NCI-H1417 (cell line): ENCODE measurements around the gene SIAH1.
A peak's percentile ranks its signal among the peaks of the same experiment; 100 is the strongest.
"Not testable (repeated sequence)": the region's sequence is repeated elsewhere in the genome, so short reads cannot be mapped to it uniquely, and the experiment has no call there.

ENCODE experiments used
- DNase-seq, 3 experiments: peaks; one replicate each; lab custom pipeline; 2025; lab: John Stamatoyannopoulos, UW

SIAH1 gene, protein sequence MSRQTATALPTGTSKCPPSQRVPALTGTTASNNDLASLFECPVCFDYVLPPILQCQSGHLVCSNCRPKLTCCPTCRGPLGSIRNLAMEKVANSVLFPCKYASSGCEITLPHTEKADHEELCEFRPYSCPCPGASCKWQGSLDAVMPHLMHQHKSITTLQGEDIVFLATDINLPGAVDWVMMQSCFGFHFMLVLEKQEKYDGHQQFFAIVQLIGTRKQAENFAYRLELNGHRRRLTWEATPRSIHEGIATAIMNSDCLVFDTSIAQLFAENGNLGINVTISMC

DNA sequence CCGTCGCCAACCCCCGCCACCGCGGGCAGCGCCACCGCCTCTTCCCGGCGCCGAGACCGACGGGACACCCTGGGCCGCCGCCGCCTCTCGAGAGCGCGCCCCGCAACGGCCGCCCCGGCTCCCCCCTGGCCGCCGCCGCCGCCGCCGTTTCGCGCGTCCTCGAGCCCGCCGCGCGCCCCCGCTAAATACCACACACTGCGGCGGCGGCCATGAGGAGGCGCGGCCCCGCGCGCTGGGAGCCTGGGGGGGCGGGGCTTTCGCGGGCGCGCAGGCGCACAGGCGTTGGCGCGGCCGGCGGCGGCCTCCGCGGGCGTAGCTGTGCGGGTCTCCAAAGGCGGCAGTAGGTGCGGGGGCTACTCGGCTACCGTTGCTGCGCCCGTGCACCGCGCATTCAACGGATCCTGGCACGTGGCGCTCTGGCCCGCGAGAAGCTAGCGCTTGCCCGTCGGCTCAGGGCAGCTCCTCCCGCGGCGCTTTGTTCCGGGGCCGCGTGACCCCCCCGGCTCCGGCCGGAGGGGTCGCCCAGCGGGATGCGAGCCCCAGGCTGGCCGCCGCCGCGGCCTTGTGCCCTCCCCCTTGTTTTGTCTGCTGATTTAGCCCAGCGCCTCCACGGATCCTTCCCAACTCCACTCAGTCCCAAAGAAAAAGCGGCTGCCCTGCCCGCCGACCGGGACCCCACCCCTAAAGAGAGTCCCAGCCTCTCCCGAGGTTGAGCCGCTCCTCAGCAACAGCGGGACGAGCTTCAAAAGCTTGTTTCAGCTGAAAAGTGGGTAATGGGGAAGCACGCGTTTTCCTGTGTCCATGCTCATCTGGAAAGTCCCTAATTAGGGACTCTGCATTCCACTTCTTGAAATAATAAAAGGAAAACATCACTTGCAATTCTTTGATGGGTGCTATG is at the start of gene SIAH1:
TSS of gene SIAH1 (minus strand) at position 161 of the 898 bp plus-strand sequence. CDS start 22,985 bp downstream, outside the sequence.
- peak; percentile 85 to 89 (median 89) for DNase-seq

GRCh38 chr16:48434653-48435317 is 49.6 kb upstream of the SIAH1 start:
- no peak for DNase-seq

DNA sequence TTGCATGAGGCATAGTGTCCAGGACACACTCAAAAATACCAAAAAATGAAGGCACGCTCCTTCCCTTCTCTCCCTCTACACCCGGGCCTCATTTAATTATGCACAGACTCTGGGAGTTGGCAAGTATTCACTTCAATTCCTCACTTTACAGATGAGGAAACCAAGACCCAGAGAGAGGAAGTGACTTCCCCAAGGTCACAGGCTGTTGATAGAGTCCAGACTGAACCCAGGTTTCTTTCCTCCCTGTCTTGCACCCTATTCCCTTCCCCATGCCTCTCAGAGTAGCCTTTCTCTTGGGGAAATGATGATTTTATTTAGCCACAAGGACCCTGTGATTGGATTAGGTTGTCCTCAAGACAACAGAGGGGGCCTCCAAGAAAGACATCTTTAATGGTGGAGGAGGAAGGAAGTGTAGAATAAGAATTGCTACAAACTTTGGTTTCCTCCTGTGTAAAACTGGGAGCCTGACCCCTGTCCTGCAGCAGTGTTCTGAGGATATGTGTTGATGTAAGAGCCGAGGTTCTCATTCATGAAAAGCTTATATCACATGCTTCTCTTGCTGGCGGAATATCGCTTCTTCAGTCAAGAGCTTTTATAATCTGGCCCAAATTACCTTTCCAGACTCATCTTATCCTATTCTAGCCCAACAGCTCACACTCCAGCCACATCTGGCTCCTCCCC is 48.8 kb upstream of the SIAH1 start:
- no peak for DNase-seq

GRCh38 chr16:48433116-48433849 is 48.1 kb upstream of the SIAH1 start:
- DNase-seq, result no peak

DNA sequence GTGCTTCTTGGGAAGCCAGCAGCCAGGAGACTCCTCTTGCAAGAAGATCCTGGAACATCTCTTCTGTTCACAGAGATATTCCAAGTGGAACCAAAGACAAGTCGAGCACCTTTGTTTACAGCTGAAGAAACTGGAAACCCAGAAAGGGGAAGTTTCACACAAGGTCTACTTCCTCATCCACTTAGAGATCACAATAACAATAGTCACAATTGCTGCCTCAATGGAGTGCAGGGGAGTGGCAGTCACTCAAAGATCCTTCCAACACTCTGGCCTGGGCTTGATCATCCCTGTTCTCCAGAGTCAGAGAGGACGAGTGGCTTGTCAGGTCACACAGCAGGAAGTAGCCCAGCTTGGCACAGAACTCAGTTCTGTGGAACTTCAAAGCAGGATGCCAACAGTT is 46.9 kb upstream of the SIAH1 start:
- no peak for DNase-seq

- no peak for DNase-seq
These were observed 45.7 kb upstream of the SIAH1 start for GRCh38 chr16:48430890-48431289.

DNA sequence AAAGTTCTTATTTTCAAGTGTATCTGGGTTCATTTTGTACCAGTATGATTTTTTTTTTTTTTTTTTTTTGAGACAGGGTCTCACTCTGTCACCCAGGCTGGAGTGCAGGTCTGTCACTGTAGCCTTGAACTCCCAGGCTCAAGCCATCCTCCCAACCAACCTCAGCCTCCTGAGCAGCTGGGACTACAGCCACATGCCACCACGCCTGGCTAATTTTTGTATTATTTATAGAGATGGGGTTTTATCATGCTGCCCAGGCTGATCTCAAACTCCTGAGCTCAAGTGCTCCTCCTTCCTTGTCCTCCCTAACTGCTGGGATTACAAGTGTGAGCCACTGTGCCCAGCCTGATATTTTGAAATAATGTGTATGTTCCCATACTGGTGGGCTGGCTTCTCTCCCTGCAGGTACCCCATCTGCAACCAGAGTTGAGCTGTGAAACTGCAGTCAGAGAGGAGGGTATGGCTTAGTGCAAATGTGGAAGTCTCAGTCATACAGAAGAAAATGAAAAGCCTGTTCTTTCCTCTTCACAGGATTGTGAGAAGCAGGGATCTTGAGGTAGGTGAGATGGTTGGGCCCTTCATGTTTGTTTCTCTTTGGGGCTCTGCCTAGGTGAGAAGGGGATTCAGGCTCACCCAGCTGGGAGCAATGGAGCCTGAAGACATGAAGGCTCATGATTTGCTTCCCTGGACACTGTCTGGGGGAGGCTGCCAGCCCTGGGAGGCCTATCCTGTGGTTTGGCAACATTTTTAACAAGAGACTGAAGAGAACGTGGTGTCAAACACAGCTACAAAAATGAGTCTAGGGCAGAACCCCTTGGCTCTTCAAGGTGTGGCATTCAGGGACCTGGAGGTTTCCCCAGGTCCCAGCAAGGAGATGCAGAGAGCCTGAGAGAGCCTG is 41.3 kb upstream of the SIAH1 start:
- no peak for DNase-seq

- no peak for DNase-seq
These were observed 37.3 kb upstream of the SIAH1 start for GRCh38 chr16:48422537-48422936.

GRCh38 chr16:48421741-48422140 is 36.5 kb upstream of the SIAH1 start:
- no peak for DNase-seq

- DNase-seq, result no peak
These were observed 35.2 kb upstream of the SIAH1 start for GRCh38 chr16:48420437-48420836.

DNA sequence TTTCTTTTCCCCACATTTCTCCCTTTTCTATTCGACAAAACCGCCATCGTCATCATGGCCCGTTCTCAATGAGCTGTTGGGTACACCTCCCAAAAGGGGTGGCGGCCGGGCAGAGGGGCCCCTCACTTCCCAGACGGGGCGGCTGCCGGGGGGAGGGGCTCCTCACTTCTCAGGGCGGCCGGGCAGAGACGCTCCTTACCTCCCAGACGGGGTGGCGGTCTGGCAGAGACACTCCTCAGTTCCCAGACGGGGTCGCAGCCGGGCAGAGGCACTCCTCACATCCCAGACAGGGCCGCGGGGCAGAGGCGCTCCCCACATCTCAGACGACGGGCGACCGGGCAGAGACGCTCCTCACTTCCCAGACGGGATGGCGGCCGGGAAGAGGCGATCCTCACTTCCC is 31.4 kb upstream of the SIAH1 start:
- DNase-seq, result not testable (repeated sequence)

- peak in 1 of 3 experiments; percentile 35 for DNase-seq
These were observed 28.1 kb upstream of the SIAH1 start for GRCh38 chr16:48413272-48413671.

DNA sequence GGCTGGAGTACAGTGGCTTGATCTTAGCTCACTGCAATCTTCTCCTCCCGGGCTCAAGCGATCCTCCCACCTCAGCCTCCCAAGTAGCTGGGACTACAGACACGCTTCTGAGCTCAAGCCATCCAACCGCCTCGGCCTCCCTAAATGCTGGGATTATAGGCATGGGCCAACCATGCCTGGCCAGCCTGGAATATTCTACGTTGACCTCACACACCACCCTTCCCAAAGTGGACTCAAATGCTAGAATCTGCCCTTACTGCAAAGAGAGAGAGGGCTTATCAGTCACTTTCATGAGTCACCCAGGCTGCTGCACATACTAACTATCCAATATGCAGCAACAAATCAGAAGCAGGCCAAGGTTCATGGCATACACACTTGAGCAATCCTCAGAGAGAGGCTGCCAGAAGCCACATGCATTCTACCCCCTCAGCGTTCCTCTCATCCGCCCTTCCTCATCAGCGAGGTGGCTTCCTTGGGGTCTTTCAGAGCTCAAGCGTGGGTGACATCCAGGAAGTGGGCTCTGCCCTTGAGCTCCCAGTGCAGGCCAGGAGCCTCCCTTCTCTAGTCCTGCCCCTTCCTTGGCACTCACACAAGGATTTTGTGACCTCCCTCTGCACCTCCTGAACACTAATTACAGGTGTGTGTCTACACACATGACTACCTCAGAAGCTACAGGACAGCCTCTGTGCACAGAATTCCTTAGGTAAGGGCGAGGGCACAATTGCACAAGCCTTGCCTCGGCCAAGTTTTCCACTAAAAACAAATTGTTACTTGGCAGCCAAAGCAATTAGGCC is 24.8 kb upstream of the SIAH1 start:
- no peak for DNase-seq

DNA sequence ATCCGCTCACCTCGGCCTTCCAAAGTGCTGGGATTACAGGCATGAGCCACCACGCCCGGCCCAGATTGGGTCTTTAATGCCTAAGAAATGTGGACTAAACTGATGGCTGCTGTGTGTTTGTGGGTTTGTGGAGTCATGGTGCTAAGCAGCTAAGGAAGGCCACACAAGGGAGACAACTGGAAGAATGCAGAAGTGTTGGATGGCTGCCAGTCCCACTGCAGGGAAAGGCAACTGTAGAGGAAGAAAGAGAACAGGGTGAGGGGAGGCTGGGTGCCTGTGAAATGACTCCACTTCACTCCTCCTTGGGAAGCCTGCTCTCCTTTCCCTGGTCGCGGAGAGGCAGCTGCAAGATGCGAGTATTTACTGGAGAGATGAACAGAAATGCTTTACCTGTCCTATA is 23.5 kb upstream of the SIAH1 start:
- no peak for DNase-seq

DNA sequence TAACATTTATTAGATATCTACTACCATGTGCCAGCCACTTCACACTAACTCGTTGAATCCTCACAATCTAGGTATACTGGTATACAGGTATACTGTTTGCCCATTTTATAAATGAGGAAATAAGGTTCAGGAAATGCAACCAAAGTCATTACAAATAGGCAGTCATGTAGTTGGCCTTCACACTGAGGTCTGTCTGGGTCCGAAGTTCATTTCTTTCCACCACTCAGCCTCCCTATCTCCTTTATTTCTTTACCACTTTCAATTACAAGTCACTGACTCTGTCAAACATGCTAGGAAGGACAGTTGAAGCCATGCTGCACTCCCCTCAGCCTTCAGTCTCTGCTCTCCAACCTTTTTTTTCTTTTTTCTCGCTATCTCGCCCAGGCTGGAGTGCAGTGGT is 20.7 kb upstream of the SIAH1 start:
- no peak for DNase-seq

DNA sequence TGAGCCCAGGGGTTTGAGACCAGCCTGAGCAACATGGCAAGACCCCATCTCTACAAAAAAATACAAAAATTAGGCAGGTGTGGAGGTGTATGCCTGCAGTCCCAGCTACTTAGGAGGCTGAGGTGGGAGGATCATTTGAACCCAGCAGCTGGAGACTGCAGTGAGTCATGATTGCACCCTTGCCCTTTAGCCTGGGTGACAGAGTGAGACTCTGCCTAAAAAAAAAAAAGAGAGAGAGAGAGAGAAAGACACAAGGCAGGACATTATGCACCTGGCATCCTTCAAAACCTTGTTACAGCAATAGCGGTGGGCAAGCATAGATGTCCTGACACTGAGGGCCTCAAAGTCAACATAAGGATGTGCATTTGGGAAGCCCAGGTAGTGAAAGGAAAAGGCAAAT is 19.9 kb upstream of the SIAH1 start:
- no peak for DNase-seq

- not testable (repeated sequence) for DNase-seq
These were observed 17.3 kb upstream of the SIAH1 start for GRCh38 chr16:48402547-48402946.

GRCh38 chr16:48395375-48395774 is 10.2 kb upstream of the SIAH1 start:
- DNase-seq, result no peak

DNA sequence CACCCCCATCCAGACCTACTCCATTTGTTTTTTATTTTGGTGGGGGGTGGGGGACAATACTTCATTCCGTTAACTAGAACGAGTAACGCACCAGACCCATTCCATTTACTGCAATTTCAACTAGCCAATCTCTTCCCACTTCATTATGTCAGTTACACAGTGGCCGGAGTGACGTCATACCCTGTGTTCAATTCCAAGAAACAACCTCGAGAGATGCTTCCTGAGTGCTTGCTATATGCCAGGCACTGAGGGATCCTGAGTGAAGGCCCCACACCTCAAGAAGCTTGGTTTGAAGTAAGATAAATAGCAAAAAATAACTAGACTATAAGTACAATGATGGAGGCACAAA is 9.1 kb upstream of the SIAH1 start:
- DNase-seq, result no peak
